ENCODE results near the gene MREG.
"Not testable (repeated sequence)": the region's sequence is repeated elsewhere in the genome, so short reads cannot be mapped to it uniquely, and the experiment has no call there.

MREG gene

GRCh38 chr2:215926992-215927391 is 86.4 kb downstream of the MREG start:
- not testable (repeated sequence) for H3K4ac ChIP-seq (ENCODE audit: low read depth, low read length); H3K14ac ChIP-seq (ENCODE audit: low read length); H2BK120ac ChIP-seq (ENCODE audit: insufficient read depth, low read length, poor library complexity); H3K18ac ChIP-seq (ENCODE audit: low read length); H4K8ac ChIP-seq (ENCODE audit: low read depth, low read length); DNase-seq; H3K9me3 ChIP-seq (ENCODE audit: insufficient read depth, low read depth, low read length); H3K27ac ChIP-seq (ENCODE audit: low read depth, low read length); H3K23ac ChIP-seq (ENCODE audit: low read length); H3K9ac ChIP-seq (ENCODE audit: low read length); H2AFZ ChIP-seq (ENCODE audit: insufficient read depth, low read length, poor library complexity); H2BK5ac ChIP-seq (ENCODE audit: low read depth, low read length, poor library complexity); H2AK5ac ChIP-seq (ENCODE audit: low read length); H2BK12ac ChIP-seq (ENCODE audit: low read length); H3K4me2 ChIP-seq (ENCODE audit: low read length); H3K4me3 ChIP-seq (ENCODE audit: low read depth, low read length); H3K27me3 ChIP-seq (ENCODE audit: insufficient read depth, low read length); H3K36me3 ChIP-seq (ENCODE audit: control insufficient read depth in 1 of 2, insufficient read depth in 2 of 2, low read length in 2 of 2); H4K91ac ChIP-seq (ENCODE audit: low read depth, low read length); H4K12ac ChIP-seq (ENCODE audit: low read depth, low read length); H3K79me2 ChIP-seq (ENCODE audit: control insufficient read depth, insufficient read depth, low read length, poor library complexity)
- WGBS (ENCODE audit: extremely low coverage, insufficient coverage, insufficient read length) = no CpG with 5 or more reads among the region's 6 CpGs
- H3K4me1 ChIP-seq (ENCODE audit: control insufficient read depth in 1 of 2, insufficient read depth in 2 of 2, low read length in 2 of 2) = peaks cover 7 to 13% of the 10 kb centered on the region in 2 experiments
- H3K79me1 ChIP-seq (ENCODE audit: low read length) = peaks cover 13% of the 10 kb centered on the region

- Histone ChIP-seq H3K27me3 (ENCODE audit: insufficient read depth, low read length) (no peaks in the 10 kb centered on the region), H3K9me3 (ENCODE audit: insufficient read depth, low read depth, low read length) (no peaks in the 10 kb centered on the region), H2BK120ac (ENCODE audit: insufficient read depth, low read length, poor library complexity) (peak overlapping the region; percentile 98), H3K23ac (ENCODE audit: low read length) (no peak overlapping the region), H2AK5ac (ENCODE audit: low read length) (peak overlapping the region; percentile 98), H2BK12ac (ENCODE audit: low read length) (peak overlapping the region; percentile 99), H3K4me1 (ENCODE audit: control insufficient read depth in 1 of 2, insufficient read depth in 2 of 2, low read length in 2 of 2) (peaks cover 0 to 17% of the 10 kb centered on the region in 2 experiments), H3K36me3 (ENCODE audit: control insufficient read depth in 1 of 2, insufficient read depth in 2 of 2, low read length in 2 of 2) (no peaks in the 10 kb centered on the region), H3K79me2 (ENCODE audit: control insufficient read depth, insufficient read depth, low read length, poor library complexity) (peaks cover 1% of the 10 kb centered on the region), H4K91ac (ENCODE audit: low read depth, low read length) (peak overlapping the region; percentile 93), H3K18ac (ENCODE audit: low read length) (peak overlapping the region; percentile 94), H3K79me1 (ENCODE audit: low read length) (peaks cover 31% of the 10 kb centered on the region), H2AFZ (ENCODE audit: insufficient read depth, low read length, poor library complexity) (no peak overlapping the region), H2BK5ac (ENCODE audit: low read depth, low read length, poor library complexity) (peak overlapping the region; percentile 89), H4K12ac (ENCODE audit: low read depth, low read length) (peak overlapping the region; percentile 3), H3K4ac (ENCODE audit: low read depth, low read length) (peak overlapping the region; percentile 83), H3K4me2 (ENCODE audit: low read length) (no peak overlapping the region), H3K14ac (ENCODE audit: low read length) (peak overlapping the region; percentile 35), H3K4me3 (ENCODE audit: low read depth, low read length) (no peak overlapping the region), H4K8ac (ENCODE audit: low read depth, low read length) (no peak overlapping the region), H3K9ac (ENCODE audit: low read length) (no peak overlapping the region), H3K27ac (ENCODE audit: low read depth, low read length) (peak overlapping the region; percentile 42)
- no CpG with 5 or more reads among the region's 3 CpGs for WGBS (ENCODE audit: extremely low coverage, insufficient coverage, insufficient read length)
- DNase-seq = no peak
Observed at GRCh38 chr2:215921895-215922294, 91.5 kb downstream of the MREG start.

- H3K79me1 ChIP-seq (ENCODE audit: low read length) = peaks cover 36% of the 10 kb centered on the region
- H3K27ac ChIP-seq (ENCODE audit: low read depth, low read length) = peak overlapping the region; percentile 94
Observed at GRCh38 chr2:215920244-215921100, 92.9 kb downstream of the MREG start.

GRCh38 chr2:215919624-215920243 is 93.6 kb downstream of the MREG start:
- no CpG with 5 or more reads among the region's 8 CpGs for WGBS (ENCODE audit: extremely low coverage, insufficient coverage, insufficient read length)
- DNase-seq = peak in 1 of 2 donors; percentile 18
- no peaks in the 10 kb centered on the region for H3K9me3 ChIP-seq (ENCODE audit: insufficient read depth, low read depth, low read length)

More at GRCh38 chr2:215920244-215921100, 92.9 kb downstream of the MREG start:
- H4K12ac ChIP-seq (ENCODE audit: low read depth, low read length) = no peak overlapping the region
- H2BK5ac ChIP-seq (ENCODE audit: low read depth, low read length, poor library complexity) = peak overlapping the region; percentile 79
- peaks cover 0 to 21% of the 10 kb centered on the region in 2 experiments for H3K4me1 ChIP-seq (ENCODE audit: control insufficient read depth in 1 of 2, insufficient read depth in 2 of 2, low read length in 2 of 2)
- peak overlapping the region; percentile 92 for H2BK120ac ChIP-seq (ENCODE audit: insufficient read depth, low read length, poor library complexity)
- no peaks in the 10 kb centered on the region for H3K9me3 ChIP-seq (ENCODE audit: insufficient read depth, low read depth, low read length)
- H2AK5ac ChIP-seq (ENCODE audit: low read length) = no peak overlapping the region
- no peak overlapping the region for H3K23ac ChIP-seq (ENCODE audit: low read length)
- no peak overlapping the region for H3K4me3 ChIP-seq (ENCODE audit: low read depth, low read length)
- peak overlapping the region; percentile 13 for H3K4me2 ChIP-seq (ENCODE audit: low read length)
- H4K8ac ChIP-seq (ENCODE audit: low read depth, low read length) = peak overlapping the region; percentile 14
- H4K91ac ChIP-seq (ENCODE audit: low read depth, low read length) = no peak overlapping the region
- H3K36me3 ChIP-seq (ENCODE audit: control insufficient read depth in 1 of 2, insufficient read depth in 2 of 2, low read length in 2 of 2) = no peaks in the 10 kb centered on the region
- peaks cover 1% of the 10 kb centered on the region for H3K79me2 ChIP-seq (ENCODE audit: control insufficient read depth, insufficient read depth, low read length, poor library complexity)
- no peak overlapping the region for H3K4ac ChIP-seq (ENCODE audit: low read depth, low read length)
- H2BK12ac ChIP-seq (ENCODE audit: low read length) = peak overlapping the region; percentile 62
- H3K14ac ChIP-seq (ENCODE audit: low read length) = peak overlapping the region; percentile 55
- H3K9ac ChIP-seq (ENCODE audit: low read length) = no peak overlapping the region
- WGBS (ENCODE audit: extremely low coverage, insufficient coverage, insufficient read length) = no CpG with 5 or more reads among the region's 8 CpGs
- no peak overlapping the region for H3K18ac ChIP-seq (ENCODE audit: low read length)
- H2AFZ ChIP-seq (ENCODE audit: insufficient read depth, low read length, poor library complexity) = no peak overlapping the region
- peak; percentile 75 to 86 for DNase-seq
- no peaks in the 10 kb centered on the region for H3K27me3 ChIP-seq (ENCODE audit: insufficient read depth, low read length)

More at GRCh38 chr2:215919624-215920243, 93.6 kb downstream of the MREG start:
- Histone ChIP-seq H3K18ac (ENCODE audit: low read length) (no peak overlapping the region), H3K79me2 (ENCODE audit: control insufficient read depth, insufficient read depth, low read length, poor library complexity) (peaks cover 1% of the 10 kb centered on the region), H2AFZ (ENCODE audit: insufficient read depth, low read length, poor library complexity) (no peak overlapping the region), H3K79me1 (ENCODE audit: low read length) (peaks cover 39% of the 10 kb centered on the region), H2AK5ac (ENCODE audit: low read length) (peak overlapping the region; percentile 90), H3K27me3 (ENCODE audit: insufficient read depth, low read length) (no peaks in the 10 kb centered on the region), H3K4me1 (ENCODE audit: control insufficient read depth in 1 of 2, insufficient read depth in 2 of 2, low read length in 2 of 2) (peaks cover 0 to 25% of the 10 kb centered on the region in 2 experiments), H3K4ac (ENCODE audit: low read depth, low read length) (no peak overlapping the region), H4K8ac (ENCODE audit: low read depth, low read length) (peak overlapping the region; percentile 58), H2BK5ac (ENCODE audit: low read depth, low read length, poor library complexity) (peak overlapping the region; percentile 92), H3K36me3 (ENCODE audit: control insufficient read depth in 1 of 2, insufficient read depth in 2 of 2, low read length in 2 of 2) (no peaks in the 10 kb centered on the region), H3K23ac (ENCODE audit: low read length) (no peak overlapping the region), H4K91ac (ENCODE audit: low read depth, low read length) (peak overlapping the region; percentile 79), H2BK120ac (ENCODE audit: insufficient read depth, low read length, poor library complexity) (peak overlapping the region; percentile 85), H2BK12ac (ENCODE audit: low read length) (peak overlapping the region; percentile 86), H3K9ac (ENCODE audit: low read length) (no peak overlapping the region), H3K27ac (ENCODE audit: low read depth, low read length) (peak overlapping the region; percentile 94), H3K4me3 (ENCODE audit: low read depth, low read length) (no peak overlapping the region), H3K4me2 (ENCODE audit: low read length) (no peak overlapping the region), H4K12ac (ENCODE audit: low read depth, low read length) (no peak overlapping the region), H3K14ac (ENCODE audit: low read length) (peak overlapping the region; percentile 99)
